DMS 273 (cell line): Measurements from ENCODE around the gene TMEM89.

Experiments
- DNase-seq: peaks from one replicate; lab custom pipeline; 2025; ENCODE audit not compliant: unreplicated experiment; lab: John Stamatoyannopoulos, UW

The TMEM89 gene

DNA sequence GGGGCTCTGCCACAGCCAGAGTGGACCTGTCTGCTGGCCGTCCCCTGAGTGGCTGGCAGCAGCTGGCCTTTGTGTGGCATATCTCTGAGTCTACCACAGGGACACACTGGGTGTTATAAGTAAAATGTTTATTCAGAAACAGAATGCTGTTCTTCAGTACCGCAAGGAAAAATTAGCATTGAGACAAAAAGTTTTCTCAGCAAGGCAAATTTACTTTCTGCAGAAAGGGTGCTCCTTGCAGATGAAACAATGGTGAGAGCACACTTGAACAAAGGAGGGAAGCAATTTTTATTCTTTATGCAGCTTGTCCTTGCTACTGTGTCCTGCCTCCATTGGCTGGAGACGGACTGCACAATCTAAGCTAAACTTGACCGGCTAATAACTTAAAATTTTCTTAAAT, 4.0 kb downstream of the TMEM89 start:
- no peak for DNase-seq

DNA sequence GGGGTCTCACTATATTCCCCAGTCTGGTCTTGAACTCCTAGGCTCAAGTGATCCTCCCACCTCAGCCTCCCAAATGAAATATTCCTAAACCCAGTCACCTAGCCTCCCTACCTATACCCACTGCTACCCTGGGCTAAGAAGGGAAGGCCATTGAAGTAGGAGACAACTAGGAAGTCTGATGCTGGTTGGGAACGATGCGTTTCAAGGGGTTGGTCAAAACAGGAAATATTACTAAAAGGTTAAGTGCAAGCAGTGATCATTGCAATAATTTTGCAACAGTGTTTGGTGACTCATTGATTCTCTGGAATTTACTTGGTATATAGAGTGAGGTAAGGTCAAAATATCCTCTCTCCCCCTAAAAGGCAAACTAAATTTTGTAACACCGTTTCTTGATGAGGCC, 7.5 kb downstream of the TMEM89 start:
- DNase-seq: no peak

DNA sequence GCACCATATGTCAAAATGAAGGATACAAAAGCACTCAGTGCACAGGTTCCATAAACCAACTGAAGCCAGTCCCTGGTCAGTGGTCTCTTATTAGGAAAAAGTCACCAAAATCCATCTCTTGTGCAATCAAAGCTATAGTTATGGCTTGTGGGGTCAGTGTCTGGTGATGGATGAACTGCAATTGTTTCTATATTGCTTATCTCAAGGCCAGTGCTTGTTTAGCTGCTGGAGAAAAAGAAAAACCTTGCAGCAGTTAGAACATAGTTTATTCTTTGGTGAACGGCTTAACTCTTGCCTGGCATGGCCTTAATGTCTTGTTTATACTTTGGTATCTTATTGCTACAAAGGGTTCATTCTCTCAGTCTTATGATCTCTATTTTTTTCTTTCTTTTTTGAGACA, 9.3 kb downstream of the TMEM89 start:
- no peak for DNase-seq

DNA sequence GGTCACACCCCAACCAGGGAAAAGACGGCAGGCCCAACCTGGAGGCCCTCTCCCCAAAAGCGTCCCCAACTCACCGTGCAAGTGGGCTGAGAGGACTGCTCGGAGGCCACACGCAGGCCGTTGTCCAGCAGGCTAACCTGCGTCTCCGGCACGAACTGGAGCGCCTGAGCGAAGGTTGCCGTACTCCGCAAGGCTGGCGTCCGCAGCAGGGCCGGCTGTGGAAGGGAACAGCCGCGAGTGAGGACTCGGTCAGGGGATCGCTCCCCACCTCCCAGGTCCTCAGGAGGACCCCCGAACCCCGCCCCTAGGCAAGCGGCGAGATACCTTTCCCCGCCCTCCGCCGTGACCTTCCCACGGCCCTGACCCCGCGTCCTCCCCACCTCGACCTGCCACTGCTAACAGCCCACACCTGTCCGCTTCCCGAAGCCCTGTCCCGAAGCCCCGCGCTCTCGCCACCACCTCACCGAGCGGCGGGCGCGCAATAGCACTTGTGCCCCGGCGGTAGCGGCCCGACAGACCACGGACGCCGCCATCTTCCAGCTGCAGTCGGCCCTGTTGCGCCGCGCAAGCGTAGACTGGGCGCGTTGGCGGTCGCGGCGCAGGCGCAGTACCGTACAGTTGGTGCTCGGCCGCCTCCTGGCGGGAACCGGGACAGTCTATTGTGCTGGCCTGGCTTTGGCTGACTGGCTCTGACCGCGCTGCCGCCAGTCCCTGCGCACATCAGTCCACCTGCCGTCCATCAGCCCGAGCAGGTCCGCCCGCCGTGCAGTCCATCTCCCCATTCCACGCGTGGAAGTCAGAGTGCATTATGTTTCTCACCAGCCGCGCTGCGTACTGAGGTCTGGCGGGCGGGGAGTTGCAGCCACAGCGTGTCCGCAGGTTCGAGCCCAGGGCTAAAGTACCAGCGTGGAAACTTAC, 12.2 kb downstream of the TMEM89 start, which contains the start of gene UQCRC1:
UQCRC1 (minus strand) TSS at position 559 of the 918 bp plus-strand sequence; CDS start at position 533, 26 bp downstream.
- peak; percentile 93 for DNase-seq

DNA sequence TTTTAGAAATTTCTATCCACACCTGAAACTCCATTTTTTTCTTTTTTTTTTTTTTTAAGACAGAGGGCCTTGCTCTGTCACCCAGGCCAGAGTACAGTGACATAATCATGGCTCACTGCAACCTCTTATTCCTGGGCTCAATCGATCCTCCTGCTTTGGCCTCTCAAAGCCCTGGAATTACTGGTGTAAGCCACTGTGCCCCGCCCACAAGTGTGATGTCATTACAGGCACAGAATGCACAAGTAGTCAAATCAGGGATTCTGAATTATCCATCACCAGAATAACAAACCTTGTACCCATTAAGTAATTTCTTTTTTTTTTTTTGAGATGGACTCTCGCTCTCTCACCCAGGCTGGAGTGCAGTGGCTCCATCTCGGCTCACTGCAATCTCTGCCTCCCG, 14.1 kb downstream of the TMEM89 start:
- no peak for DNase-seq

DNA sequence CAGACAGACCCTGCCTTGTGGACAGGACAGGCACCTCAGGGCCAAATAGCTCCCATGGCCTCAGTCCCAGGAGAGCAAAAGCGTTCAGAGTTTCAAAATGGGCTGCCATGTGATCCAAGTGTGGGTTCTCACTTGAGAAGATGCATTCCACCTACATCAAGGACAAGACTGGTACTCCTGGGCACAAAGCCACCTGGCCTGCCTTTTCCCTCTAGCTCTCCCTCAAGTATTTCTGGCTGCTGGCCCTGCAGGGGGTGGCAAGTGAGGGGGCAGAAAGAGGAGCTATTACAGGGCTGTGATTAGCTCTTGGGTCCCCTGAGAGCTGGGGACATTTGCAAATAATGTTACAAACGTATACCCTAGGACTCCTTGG, 20.0 kb downstream of the TMEM89 start:
- no peak for DNase-seq

DNA sequence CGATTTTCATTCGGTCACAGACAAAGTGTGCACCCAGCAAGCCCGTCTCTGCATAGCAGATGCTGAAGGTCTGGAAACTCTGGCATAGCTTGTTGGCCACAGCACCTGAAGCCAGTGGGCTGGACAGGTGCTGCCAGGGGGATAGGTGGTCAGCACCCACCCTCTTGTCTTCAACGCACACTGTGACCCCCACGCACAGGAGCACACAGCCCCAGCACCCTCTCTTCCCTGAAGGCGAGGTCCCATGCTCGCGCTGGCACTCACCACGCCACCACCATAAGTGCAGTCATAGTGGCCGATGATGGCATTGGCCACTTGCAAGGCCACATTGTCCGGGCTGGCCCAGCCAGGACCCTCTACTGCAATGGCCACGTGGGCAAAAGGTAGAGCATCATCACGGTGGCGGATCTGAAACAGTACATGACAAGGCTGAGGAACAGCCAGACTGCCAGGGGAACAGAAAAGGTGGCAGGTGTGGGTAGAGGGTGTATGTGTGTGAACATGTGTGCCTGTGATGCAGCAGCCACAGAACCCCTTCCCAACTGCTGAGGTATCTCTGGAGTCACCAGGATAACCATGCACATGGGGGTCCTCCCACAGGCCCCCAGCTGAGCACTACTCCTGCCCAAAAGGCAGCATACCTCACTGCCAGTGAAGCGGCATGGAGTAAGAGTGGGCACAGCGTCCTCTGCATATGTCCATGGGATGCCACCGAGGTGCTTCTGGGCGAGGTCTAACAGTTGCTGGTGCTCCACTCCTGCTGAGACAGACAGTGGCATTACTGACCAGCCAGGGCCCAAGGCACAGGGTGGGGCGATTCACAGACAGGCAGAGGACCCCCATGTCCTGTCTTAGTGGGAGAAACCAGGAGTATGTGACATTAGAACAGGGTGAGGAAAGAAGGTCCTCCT, 20.6 kb downstream of the TMEM89 start:
- DNase-seq: no peak

DNA sequence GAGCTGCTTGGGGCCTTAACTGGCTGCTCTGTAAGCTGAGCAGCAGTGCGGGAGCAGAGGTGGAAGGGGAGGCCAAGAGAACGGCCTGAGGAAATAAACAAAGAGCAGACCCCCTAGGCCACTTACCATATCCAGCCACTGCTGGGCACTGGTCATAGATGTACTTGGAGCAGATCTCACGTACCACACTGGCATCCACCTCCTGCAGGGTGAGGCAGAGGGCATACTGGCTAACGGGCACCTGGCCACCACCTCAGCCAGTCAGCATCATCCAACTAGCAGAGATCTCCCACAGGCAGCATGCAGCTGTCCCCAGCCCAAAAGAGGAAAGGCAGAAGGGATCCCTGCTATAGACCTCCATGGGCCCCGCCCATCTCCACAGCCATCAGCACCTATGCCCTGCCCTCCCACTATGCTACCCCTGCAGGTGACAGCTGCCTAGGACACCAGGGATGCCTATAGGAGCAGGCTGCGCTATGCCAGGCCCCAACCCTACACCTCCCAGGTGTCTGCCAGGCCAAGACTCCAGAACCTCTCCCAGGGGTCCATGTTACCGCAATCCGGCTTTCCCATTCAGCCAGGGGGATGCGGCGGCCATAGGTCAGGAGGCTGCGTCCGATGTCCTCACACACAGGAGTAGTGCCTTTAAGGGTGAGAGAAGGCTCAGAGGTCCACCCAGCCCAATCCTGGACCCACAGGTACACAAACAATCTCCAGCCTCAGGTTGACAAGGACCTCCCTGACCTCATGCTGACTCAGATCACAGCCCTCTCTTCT, 21.9 kb downstream of the TMEM89 start:
- no peak for DNase-seq

DNA sequence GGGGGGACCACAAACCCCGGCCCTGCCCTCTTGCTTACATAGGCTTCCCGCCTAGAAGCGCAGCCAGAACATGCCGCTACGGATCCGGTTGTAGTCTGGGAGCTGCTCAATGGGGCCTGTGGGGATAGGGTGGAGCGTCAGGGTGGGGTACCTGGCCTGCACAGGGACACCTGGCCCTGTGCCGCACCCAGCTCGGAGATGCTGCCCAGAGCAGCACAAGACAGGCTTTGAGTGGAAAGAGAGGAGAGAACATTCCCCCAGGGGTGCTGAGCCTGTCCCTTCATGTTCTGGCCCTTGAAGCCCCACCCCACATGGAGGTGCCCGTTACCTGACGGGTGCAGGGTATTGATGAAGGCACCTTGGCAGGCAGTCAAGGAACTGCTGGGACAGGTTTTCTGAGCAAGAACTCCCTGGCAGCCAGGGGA, 22.5 kb downstream of the TMEM89 start:
- DNase-seq: no peak

DNA sequence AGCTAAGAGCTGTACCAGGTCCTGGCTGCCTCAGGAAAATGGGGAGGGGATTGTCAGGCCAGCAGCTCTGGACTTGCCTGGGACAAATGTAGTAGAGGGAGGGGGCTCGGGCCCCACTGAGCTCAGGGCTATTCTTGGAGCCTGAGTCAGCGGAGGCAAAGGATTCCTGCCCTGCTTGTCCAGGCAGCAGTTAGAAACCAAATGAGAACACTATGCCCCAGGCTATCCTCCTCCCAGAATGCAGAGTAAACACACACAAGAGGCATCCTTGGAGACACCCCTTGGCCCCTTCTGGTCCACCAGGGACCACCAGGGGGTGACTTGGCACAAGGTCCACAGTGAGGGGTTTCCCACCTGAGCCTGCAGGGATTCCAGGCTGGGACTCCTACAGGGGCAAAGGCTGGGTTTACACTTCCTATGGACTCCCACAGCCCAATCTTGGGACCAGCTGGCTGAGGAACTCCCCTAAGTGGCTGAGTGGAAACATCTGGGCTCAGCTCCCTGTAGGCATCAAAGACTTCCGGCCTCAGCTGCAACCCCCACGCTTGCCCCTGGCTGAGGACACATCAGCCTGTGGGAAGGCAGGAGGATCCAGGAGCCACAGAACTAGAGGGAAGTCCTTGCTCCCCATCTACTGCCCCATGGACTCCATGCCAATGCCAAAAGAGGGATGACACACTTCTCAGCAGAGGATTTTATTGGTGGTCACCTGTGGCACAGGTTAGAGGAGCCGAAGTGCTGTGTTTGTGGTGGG, 23.1 kb downstream of the TMEM89 start:
- peak; percentile 60 for DNase-seq

DNA sequence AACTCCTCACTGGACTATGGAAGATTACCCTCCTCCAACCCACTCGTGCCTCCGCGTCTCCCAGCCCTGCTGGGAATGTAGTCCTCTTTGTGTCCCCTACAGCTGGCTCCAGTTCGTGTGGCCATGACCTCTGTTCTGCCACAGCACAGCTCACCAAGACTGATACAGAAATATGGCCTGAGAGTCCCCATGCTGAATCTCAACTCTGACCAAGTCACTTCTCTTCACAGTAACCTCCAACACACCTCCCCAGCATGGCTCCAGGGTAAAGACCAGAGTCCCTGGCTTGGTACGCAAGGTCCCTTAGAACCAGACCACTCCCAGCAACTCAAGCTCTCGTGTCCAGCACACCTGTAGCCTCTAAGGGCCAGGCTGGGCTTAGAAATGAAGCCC, 24.2 kb downstream of the TMEM89 start:
- no peak for DNase-seq

DNA sequence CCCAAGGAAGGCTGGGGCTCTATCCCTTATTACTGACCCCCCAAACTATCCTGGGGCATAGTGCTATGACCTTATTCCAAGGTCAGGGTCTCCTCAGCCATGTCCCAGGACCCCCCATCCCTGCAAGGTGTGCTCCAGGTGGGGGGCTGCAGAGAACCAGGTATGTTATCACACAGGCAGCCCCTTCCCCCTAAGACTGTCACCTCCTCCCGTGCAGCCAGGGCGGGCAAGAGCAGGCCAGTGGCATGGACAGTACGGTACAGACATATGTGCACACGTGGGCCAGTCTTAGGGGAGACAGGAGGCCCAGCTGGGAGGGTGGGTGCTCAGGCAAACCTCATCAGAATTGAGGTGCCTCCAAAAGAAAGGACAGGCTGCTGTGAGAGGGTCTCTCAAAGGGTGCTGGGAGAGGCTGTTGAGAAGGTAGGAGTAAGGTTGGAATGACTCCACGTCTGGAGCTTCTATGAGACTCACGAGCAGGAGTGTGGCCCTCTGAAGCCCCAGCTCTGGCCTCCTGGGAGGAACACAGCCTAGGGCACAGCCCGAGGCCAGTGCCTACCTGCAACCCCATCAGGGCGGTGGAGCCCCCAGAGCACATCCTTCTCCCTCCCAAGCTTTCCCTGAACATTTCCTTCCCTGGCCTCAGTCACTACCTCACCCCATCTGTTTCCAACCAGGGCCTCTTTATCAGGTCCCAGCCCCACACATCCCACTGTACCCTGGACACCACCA, 24.7 kb downstream of the TMEM89 start:
- DNase-seq: no peak

DNA sequence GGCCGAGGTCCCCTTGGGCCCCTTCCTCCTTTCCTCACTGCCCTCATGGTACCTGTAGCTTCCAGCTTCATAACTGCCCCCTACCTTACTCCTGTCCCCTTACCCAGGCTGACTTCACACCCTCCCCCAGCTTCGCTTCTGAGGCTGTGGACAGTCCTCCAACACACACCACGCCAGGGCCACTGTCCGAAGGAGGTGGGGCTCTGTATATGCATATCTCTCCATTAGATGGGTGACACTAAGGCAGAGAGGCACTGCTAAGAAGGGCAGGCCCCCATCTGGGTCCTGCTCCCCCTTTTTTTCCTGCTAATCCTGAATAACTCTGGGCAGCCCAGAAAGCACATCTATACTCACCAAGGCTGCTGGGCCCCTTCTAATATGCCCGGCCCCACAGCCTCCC, 25.4 kb downstream of the TMEM89 start:
- DNase-seq: no peak

DNA sequence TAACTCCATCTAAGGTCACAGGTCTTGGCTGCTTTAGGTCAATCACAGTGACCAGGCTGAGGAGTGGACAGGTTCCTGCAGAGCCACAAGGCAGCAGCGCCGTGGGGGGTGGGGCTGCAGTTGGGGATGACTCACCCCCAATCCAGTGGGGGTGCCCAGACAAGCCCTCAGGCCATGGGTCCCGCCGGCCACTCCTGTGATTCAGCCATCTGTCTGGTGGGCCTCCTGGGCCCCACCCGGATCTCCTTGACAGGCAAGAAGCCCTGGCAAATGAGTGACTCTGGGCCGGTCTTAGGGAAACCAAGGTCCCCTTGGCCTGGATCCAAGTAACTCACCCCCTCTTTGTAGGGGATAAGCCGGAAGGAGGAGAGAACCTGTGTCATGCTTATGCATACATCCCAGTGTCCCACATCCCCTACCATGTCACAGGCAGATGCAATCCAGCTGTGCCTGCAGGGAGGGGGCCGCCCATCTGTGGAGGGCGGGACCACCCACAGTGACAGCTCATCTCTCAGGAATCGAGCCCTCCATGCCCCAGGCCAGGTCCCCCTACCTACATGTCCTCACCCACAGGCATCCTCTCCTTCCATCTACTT, 25.9 kb downstream of the TMEM89 start:
- DNase-seq: peak; percentile 23

DNA sequence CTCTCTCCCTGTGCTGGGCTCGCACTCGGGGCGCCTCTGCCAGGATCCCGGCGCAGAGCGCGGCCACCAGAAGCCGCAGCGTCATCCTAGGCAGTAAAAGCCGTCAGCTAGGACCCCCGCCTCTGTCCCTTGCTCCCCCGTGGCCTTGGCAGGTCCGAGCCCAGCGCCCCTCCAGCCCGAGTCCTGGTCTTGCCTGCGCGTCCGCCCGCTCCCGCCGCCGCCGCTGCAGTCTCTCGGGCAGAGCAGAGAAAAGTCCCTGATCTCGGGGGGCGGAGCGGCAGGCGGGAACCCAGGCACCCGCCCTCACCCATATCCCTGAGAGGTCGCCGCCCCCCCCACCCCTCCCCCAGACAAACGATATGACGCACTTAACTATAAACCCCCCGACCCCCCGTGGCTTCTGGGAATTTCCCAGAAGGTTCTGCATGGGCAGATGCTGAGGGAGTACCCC, 26.5 kb downstream of the TMEM89 start, which contains the start of gene COL7A1:
COL7A1 (minus strand) TSS at position 255 of the 451 bp plus-strand sequence; CDS start at position 85, 170 bp downstream.
- DNase-seq: no peak

DNA sequence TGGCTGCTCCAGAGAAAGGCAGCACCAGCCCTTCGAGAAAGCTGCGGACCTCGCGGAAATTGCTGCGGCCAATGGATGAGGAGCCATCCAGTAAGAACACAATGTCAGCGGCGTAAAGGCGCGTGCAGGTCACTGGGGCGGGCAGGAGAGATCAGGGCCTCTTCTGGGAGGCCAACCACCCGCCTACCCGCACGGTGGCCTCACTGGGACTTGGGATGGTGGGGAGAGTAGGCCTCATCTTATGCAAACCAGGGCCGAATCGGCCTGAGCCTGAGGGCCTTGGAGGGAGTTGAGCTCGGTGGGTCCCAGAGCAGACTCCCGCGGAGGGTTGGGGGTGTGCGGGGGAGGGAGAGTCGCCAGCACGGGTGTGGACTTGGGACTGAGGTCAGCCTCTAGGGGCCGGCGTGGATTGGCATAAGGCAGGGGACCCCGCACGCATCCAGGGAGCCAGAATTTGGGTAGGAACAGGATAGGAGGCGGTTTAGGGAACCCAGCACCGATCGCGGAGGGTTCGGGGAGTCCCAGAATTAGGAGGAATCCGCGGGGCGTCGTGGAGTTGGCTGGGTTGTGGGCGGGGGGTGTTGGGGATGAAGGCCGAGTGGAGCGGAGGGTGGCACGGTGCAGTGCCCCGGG, 27.0 kb downstream of the TMEM89 start:
- DNase-seq: no peak

DNA sequence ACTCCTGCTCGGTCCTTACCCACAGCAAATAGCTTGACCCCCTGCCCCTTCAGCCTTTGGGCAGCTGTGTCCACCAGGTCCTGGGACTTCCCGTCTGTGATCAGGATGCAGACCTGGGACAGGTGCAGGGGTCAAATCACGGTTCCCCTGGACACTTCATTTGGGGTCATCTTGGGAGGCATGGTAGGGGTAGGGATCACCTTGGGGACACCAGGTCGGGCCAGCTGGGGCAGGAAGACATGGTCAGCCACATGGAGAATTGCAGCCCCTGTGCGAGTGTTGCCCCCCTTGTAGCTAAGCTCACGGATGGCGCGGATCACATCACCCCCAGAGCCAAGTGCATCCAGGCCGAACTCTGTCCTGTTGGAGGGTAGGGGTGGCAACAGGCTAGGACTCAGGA, 28.2 kb downstream of the TMEM89 start:
- DNase-seq: no peak

DNA sequence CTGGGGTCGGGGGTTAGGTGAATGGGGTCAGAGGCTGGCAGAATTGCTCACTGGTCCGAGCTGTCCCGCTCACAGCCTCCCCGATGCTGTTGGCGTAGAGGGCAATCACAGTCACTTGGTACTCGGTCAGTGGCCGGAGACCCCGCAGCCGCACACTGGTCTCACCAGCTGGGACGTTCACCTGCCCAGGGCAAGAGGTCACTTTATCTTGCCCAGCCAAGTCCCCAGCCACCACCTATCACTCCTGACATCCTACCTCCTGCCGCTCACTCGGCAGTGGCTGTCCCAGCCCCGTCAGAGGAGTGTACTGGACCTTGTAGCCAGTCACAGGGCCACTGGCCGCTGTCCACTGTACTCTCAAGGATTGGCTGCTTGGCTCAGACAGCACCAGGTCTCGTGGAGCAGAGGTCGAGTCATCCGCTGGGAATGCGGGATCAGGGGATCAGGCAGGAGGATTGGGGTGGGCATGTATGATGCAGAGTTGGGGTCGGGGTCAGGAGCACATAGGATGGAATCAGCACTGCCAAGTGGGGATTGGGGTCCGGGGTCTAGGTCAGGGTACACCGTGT, 29.0 kb downstream of the TMEM89 start:
- DNase-seq: no peak
